Lower lobe of right lung (tissue), 2 donors: ENCODE results near the gene GLB1L2. TPM values are rescaled to one million over a fixed set of nuclear protein-coding genes. Genes with fewer than 3 reads are reported as not detected.

ENCODE experiments used
- ATAC-seq, 2 donors: fragments of 200-7000 bp; cut with Tn5 transposase; one replicate each; pipeline ENCODE4 v1.9.1; 2020 to 2022; ENCODE audit warnings: mild to moderate bottlenecking in 2 of 2, moderate library complexity in 2 of 2
- DNase-seq: peaks from one replicate; pipeline ENCODE4 v3.0.0-alpha.2; 2020
- H3K27ac ChIP-seq: fragments of 200-600 bp; one replicate; pipeline ENCODE4 v1.8.0; 2022
- H3K27me3 ChIP-seq: fragments of 200-600 bp; one replicate; pipeline ENCODE4 v1.8.0; 2022; ENCODE audit warnings: low read depth
- H3K36me3 ChIP-seq: fragments of 200-600 bp; one replicate; pipeline ENCODE4 v1.8.0; 2022; ENCODE audit warnings: mild to moderate bottlenecking
- H3K4me1 ChIP-seq: fragments of 200-600 bp; one replicate; pipeline ENCODE4 v1.8.0; 2022
- H3K4me3 ChIP-seq: fragments of 200-600 bp; one replicate; pipeline ENCODE4 v1.8.0; 2022; ENCODE audit warnings: mild to moderate bottlenecking
- H3K9me3 ChIP-seq: fragments of 200-600 bp; one replicate; pipeline ENCODE4 v1.8.0; 2022
- CTCF ChIP-seq: fragments of 200-600 bp; IDR thresholded peaks from one replicate; pipeline ENCODE4 v1.8.0; 2022; ENCODE audit warnings: antibody characterized with exemption, mild to moderate bottlenecking
- intact Hi-C: fragments of 100-400 bp; cut with DNase I; formaldehyde crosslinking; loops from one replicate; pipeline ENCODE4 v1.11.0; 2022
- total RNA-seq: library from RNA; stranded (reverse); fragmentation: NEBNext Ultra II Directional; extraction: Animal tissue kit (Norgen Biotek cat#: 25700); gene quantifications from one replicate; pipeline ENCODE4 v1.2.1, GENCODE V29; 2021
- donor health status: DM: no; HTN: yes; CAD: no; lungs with severe emphysema.

GLB1L2 gene
- total RNA-seq, 1 donor from 2014 or later, result 5.1 TPM

GRCh38 chr11:134288486-134288885 is 43.3 kb upstream of the GLB1L2 start:
- TF ChIP-seq CTCF, result no peak
- DNase-seq, result no peak
- H3K4me3 ChIP-seq, result no peak overlapping the region
- no peaks in the 10 kb centered on the region for H3K27me3 ChIP-seq
- no peaks in the 10 kb centered on the region for H3K4me1 ChIP-seq
- H3K9me3 ChIP-seq, result no peaks in the 10 kb centered on the region
- ATAC-seq, result no peak
- intact Hi-C loops, result no loop called here
- H3K36me3 ChIP-seq, result no peaks in the 10 kb centered on the region
- no peak overlapping the region for H3K27ac ChIP-seq

- intact Hi-C loops, result no loop called here
- DNase-seq (no peak), ATAC-seq (no peak)
- H3K27me3 ChIP-seq, result no peaks in the 10 kb centered on the region
- H3K27ac ChIP-seq, result no peak overlapping the region
- H3K4me3 ChIP-seq, result no peak overlapping the region
- no peak for TF ChIP-seq CTCF
- H3K36me3 ChIP-seq, result no peaks in the 10 kb centered on the region
- no peaks in the 10 kb centered on the region for H3K4me1 ChIP-seq
- H3K9me3 ChIP-seq, result no peaks in the 10 kb centered on the region
Observed at GRCh38 chr11:134289167-134289566, 42.6 kb upstream of the GLB1L2 start.

GRCh38 chr11:134289789-134290188 is 42.0 kb upstream of the GLB1L2 start:
- intact Hi-C loops, result no loop called here
- Histone ChIP-seq H3K27ac (no peak overlapping the region), H3K36me3 (no peaks in the 10 kb centered on the region), H3K9me3 (no peaks in the 10 kb centered on the region), H3K27me3 (no peaks in the 10 kb centered on the region), H3K4me3 (no peak overlapping the region), H3K4me1 (no peaks in the 10 kb centered on the region)
- no peak for DNase-seq
- peak in 1 of 2 donors; percentile 47 for ATAC-seq
- TF ChIP-seq CTCF, result no peak

- intact Hi-C loops, result no loop called here
- H3K4me3 ChIP-seq, result no peak overlapping the region
- H3K27me3 ChIP-seq, result no peaks in the 10 kb centered on the region
- H3K27ac ChIP-seq, result no peak overlapping the region
- ATAC-seq (no peak), DNase-seq (no peak)
- TF ChIP-seq CTCF, result no peak
- H3K9me3 ChIP-seq, result no peaks in the 10 kb centered on the region
- H3K36me3 ChIP-seq, result no peaks in the 10 kb centered on the region
- no peaks in the 10 kb centered on the region for H3K4me1 ChIP-seq
Observed at GRCh38 chr11:134290646-134291045, 41.1 kb upstream of the GLB1L2 start.

- Histone ChIP-seq H3K9me3 (no peaks in the 10 kb centered on the region), H3K4me3 (no peak overlapping the region), H3K36me3 (no peaks in the 10 kb centered on the region), H3K4me1 (no peaks in the 10 kb centered on the region), H3K27me3 (no peaks in the 10 kb centered on the region), H3K27ac (no peak overlapping the region)
- TF ChIP-seq CTCF, result no peak
- ATAC-seq, result no peak
- intact Hi-C loops, result no loop called here
- DNase-seq, result no peak
Observed at GRCh38 chr11:134291196-134291595, 40.6 kb upstream of the GLB1L2 start.

GRCh38 chr11:134292661-134293060 is 39.1 kb upstream of the GLB1L2 start:
- Histone ChIP-seq H3K4me3 (no peak overlapping the region), H3K36me3 (no peaks in the 10 kb centered on the region), H3K4me1 (no peaks in the 10 kb centered on the region), H3K27ac (no peak overlapping the region), H3K9me3 (no peaks in the 10 kb centered on the region), H3K27me3 (no peaks in the 10 kb centered on the region)
- ATAC-seq (peak in 1 of 2 donors; percentile 15), DNase-seq (no peak)
- intact Hi-C loops, result no loop called here
- TF ChIP-seq CTCF, result no peak
